CD4-positive, alpha-beta T cell treated with Interleukin-4 for 4 hours (primary cell): Measurements from ENCODE around the gene ZNF488.

Experiments used
- DNase-seq: peaks from one replicate; pipeline ENCODE4 v3.0.0-alpha.2; 2020

ZNF488 gene

DNA sequence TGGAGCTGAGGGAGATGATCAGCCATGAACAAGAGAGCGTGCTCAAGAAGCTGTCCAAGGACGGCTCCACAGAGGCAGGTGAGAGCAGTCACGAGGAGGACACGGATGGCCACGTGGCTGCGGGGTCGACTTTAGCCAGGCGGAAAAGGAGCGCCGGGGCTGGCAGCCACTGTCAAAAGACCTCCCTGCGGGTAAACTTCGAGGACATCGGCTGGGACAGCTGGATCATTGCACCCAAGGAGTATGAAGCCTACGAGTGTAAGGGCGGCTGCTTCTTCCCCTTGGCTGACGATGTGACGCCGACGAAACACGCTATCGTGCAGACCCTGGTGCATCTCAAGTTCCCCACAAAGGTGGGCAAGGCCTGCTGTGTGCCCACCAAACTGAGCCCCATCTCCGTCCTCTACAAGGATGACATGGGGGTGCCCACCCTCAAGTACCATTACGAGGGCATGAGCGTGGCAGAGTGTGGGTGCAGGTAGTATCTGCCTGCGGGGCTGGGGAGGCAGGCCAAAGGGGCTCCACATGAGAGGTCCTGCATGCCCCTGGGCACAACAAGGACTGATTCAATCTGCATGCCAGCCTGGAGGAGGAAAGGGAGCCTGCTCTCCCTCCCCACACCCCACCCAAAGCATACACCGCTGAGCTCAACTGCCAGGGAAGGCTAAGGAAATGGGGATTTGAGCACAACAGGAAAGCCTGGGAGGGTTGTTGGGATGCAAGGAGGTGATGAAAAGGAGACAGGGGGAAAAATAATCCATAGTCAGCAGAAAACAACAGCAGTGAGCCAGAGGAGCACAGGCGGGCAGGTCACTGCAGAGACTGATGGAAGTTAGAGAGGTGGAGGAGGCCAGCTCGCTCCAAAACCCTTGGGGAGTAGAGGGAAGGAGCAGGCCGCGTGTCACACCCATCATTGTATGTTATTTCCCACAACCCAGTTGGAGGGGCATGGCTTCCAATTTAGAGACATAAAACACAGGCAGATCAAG is 58.5 kb downstream of the ZNF488 start:
- no peak for DNase-seq

DNA sequence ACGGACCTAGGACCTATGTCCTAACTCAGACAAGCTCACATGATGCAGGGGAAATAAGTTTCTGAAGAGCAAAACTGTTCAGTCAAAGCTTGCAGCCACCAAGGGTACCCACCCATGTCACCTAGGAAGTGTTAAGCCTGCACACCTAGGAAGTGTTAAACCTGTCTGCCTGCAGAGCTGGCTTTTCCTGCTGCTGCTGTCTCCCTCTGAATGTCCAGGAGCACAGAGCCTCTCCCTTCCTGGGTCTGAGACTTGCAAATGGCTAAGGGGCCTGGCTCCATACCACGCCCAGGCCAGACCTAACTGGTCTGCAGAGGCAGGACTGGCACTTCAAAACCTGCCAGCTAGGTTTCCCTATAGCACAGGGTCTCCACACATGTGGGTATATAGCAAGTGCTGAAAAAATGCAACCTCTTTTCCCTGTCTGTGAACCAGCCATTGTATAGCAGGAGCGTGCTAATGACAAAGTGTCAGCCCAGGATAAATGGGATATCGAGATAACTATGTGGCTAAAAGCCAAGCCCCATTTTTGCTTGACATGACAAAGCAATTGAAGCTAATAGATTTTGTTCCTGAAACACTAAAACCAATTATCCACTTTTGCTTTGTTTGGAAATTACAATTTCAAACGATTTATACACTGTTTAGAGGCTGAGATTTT is 60.3 kb downstream of the ZNF488 start:
- no peak for DNase-seq

GRCh38 chr10:47323087-47323486 is 61.0 kb downstream of the ZNF488 start:
- no peak for DNase-seq

DNA sequence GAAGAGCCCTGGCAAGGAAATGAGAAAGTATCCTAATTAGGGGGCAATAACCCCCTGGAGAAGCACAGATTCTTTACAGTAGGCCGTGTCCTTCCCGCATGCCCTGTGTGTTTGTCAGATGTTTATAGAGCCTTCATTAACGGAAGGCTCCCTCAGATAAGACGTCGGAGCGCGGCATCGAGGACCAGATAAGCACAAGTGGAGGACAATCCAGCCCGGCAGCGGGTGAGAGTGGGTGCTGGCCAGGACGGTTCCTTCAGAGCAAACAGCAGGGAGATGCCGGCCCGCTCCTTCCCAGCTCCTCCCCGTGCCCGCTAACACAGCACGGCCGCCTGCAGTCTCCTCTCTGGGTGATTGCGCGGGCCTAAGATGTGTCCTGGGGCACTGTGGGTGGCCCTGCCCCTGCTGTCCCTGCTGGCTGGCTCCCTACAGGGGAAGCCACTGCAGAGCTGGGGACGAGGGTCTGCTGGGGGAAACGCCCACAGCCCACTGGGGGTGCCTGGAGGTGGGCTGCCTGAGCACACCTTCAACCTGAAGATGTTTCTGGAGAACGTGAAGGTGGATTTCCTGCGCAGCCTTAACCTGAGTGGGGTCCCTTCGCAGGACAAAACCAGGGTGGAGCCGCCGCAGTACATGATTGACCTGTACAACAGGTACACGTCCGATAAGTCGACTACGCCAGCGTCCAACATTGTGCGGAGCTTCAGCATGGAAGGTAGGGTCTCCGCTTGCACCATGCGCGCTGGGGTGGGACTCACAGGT is 61.6 kb downstream of the ZNF488 start, which contains the start of gene GDF2:
Gene GDF2, plus strand, starts transcription at position 155 of the 762 bp plus-strand sequence. Its CDS starts 215 bp downstream, at position 370.
- DNase-seq, result no peak

DNA sequence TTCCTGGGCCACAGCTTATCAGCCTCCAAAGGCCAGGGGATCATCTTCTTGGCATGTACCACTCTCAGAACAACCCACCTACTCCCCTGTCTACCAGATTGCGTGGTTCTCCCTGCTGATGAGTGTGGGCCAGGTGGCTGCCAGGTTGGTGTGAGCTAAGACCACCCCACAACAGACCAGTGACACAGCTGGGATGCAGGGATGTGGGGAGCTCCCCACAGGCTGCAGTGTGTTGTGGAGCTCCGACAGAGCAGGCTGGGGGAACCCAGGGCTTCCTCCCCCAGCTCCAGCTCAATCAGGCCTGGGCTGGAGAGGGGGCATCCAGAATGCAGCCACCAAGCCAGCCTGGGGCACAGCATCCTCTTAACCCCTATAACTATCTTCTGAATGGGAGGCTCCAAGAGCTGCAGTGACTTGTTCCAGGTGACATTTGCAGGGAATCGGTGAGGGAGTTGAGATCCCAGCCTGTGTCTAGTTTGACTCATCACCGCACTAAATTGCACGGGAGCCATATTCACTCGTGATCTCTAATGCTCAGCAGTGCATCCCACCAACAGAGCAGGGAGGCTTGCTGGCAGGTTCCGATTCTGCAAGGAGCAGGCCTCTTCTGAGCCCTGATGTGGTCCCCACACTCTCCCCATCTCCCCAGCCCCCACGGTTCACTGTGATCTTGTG is 62.4 kb downstream of the ZNF488 start:
- no peak for DNase-seq

- no peak for DNase-seq
Observed at GRCh38 chr10:47320812-47321211, 63.3 kb downstream of the ZNF488 start.

GRCh38 chr10:47319784-47320183 is 64.3 kb downstream of the ZNF488 start:
- DNase-seq, result no peak

DNA sequence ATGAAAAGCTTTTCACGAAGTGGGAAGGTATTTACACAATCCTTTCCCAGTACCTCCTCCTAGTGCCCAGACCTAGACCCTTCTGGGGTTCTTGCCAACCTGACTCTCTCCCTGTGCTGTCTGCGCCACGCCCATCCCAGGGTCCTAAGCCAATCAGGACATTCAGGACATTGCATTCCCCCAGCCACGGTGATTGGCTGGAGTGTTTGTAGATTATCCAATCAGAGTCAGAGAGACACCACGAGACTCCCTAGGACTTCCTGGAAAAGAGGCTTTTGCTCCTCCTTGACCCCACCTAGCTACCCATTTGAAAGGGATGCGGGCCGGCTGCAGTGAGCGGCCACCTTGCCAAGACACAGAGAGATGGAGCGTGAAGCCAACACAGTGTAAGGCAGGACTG is 65.4 kb downstream of the ZNF488 start:
- no peak for DNase-seq

DNA sequence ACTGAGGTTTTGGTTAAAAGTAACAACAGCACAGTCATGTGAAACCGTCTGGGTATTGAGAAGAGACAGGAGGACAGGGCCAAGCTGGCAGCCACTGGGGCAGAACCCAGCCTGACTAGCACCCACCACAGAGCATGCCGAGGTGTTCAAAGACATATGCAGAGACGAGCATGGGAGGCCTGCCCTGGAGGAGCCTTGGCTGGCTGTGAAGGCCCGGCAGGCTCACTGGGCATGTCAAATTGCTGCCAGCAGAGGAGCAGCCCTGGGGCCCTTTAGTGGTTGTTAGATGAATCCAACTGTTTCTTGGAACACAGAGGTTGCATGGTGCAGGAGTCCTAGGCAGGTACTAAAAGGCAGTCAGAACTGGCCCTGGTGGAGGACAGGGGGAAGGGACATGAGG is 66.8 kb downstream of the ZNF488 start:
- DNase-seq, result no peak

DNA sequence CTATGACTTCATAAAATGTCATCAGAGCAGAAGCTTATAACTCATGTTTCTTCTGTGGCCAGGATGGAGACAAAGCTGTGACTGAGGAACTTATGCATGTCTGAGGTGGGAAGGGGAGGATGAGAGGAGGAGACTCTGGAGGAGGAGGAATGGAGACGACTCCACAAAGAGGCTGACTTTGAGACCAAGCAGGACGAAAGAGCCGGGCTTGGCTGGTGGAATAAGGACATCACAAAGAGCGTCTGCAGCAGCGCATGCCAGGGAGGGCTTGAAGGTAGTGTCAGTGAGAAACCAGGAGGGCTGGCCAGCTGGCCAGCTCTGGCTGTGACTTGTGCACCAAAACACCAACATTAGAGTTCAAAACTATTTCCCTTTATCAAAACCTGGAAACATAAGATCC is 68.0 kb downstream of the ZNF488 start:
- no peak for DNase-seq
